GM23338 (cell line): ENCODE measurements around the gene ARHGEF28. TPM values are rescaled to one million over a fixed set of nuclear protein-coding genes. Genes with fewer than 3 reads are reported as not detected.

Experiments
- ATAC-seq: fragments of 200-7000 bp; cut with Tn5 transposase; 3 replicates; pipeline ENCODE4 v1.9.1; 2020
- DNase-seq: peaks from one replicate; pipeline ENCODE4 v3.0.0-alpha.2; 2015; ENCODE audit warnings: low spot score
- H2AFZ ChIP-seq: fragments of 200-600 bp; sonication (generic); 2 replicates; pipeline ENCODE4 v1.8.0; 2016; ENCODE audit warnings: antibody characterized with exemption, mild to moderate bottlenecking, moderate library complexity
- H3F3A ChIP-seq: fragments of 200-600 bp; sonication (generic); replicated peaks from 2 replicates; pipeline ENCODE4 v1.8.0; 2017; ENCODE audit warnings: antibody characterized with exemption, mixed run types, low read depth
- H3K27ac ChIP-seq: fragments of 200-600 bp; sonication (generic); 2 replicates; pipeline ENCODE4 v1.6.1; 2016; ENCODE audit warnings: low read depth
- H3K27me3 ChIP-seq: fragments of 200-600 bp; sonication (generic); 2 replicates; pipeline ENCODE4 v1.8.0; 2016; ENCODE audit warnings: mild to moderate bottlenecking, mixed run types, moderate library complexity; ENCODE audit not compliant: insufficient read depth
- H3K36me3 ChIP-seq: fragments of 200-600 bp; sonication (generic); 2 replicates; pipeline ENCODE4 v1.8.0; 2016; ENCODE audit warnings: mild to moderate bottlenecking; ENCODE audit not compliant: insufficient read depth
- H3K4me1 ChIP-seq: fragments of 200-600 bp; sonication (generic); 2 replicates; pipeline ENCODE4 v1.8.0; 2016; ENCODE audit warnings: mild to moderate bottlenecking, moderate library complexity; ENCODE audit not compliant: insufficient read depth
- H3K4me2 ChIP-seq: fragments of 200-600 bp; sonication (generic); 2 replicates; pipeline ENCODE4 v1.7.1; 2017; ENCODE audit warnings: mixed run types
- H3K4me3 ChIP-seq: fragments of 200-600 bp; sonication (generic); 2 replicates; pipeline ENCODE4 v1.6.1; 2016; ENCODE audit warnings: mixed run types
- H3K79me2 ChIP-seq: fragments of 200-600 bp; sonication (generic); replicated peaks from 2 replicates; pipeline ENCODE4 v1.8.0; 2017; ENCODE audit warnings: mild to moderate bottlenecking; ENCODE audit not compliant: insufficient read depth
- H3K9me2 ChIP-seq: fragments of 200-600 bp; sonication (generic); 2 replicates; pipeline ENCODE4 v1.8.0; 2017; ENCODE audit not compliant: insufficient read depth
- H4K20me1 ChIP-seq: fragments of 200-600 bp; sonication (generic); replicated peaks from 2 replicates; pipeline ENCODE4 v1.8.0; 2017; ENCODE audit warnings: mild to moderate bottlenecking; ENCODE audit not compliant: insufficient read depth
- H3K27ac Mint-ChIP-seq: 2 replicates; pipeline ENCODE4 v1.8.0; 2020; ENCODE audit warnings: inconsistent platforms, mild to moderate bottlenecking, moderate library complexity, mixed read lengths
- H3K27me3 Mint-ChIP-seq: 3 replicates; pipeline ENCODE4 v1.8.0; 2022; ENCODE audit warnings: low read depth, mild to moderate bottlenecking, moderate library complexity, mixed read lengths, inconsistent platforms; ENCODE audit not compliant: insufficient read depth, poor library complexity
- H3K36me3 Mint-ChIP-seq: 3 replicates; pipeline ENCODE4 v1.8.0; 2021; ENCODE audit warnings: low read depth, mild to moderate bottlenecking, inconsistent platforms, moderate library complexity, mixed read lengths
- H3K4me1 Mint-ChIP-seq: 3 replicates; pipeline ENCODE4 v1.8.0; 2020; ENCODE audit warnings: mild to moderate bottlenecking, inconsistent platforms, mixed read lengths
- H3K4me3 Mint-ChIP-seq: 3 replicates; pipeline ENCODE4 v1.8.0; 2021; ENCODE audit warnings: moderate library complexity, mild to moderate bottlenecking, inconsistent platforms, mixed read lengths
- H3K9me3 Mint-ChIP-seq: 3 replicates; pipeline ENCODE4 v1.8.0; 2020; ENCODE audit warnings: moderate library complexity, mild to moderate bottlenecking, inconsistent platforms, mixed read lengths
- EZH2phosphoT487 ChIP-seq: fragments of 200-600 bp; sonication (generic); IDR thresholded peaks from one replicate; pipeline ENCODE4 v1.8.1; 2018; ENCODE audit warnings: antibody characterized with exemption; ENCODE audit not compliant: unreplicated experiment
- NANOG ChIP-seq: IDR thresholded peaks from 2 replicates; pipeline ENCODE4 v1.6.1; 2016; ENCODE audit warnings: antibody characterized with exemption, borderline replicate concordance
- POLR2AphosphoS5 ChIP-seq: IDR thresholded peaks from 2 replicates; pipeline ENCODE4 v1.6.1; 2016; ENCODE audit warnings: antibody characterized with exemption, low read depth
- polyA plus RNA-seq: library from polyadenylated mRNA; unstranded; fragments of >200 nt; fragmentation: Nextera tagmentation; extraction: Ambion mirVana; gene quantifications from 2 replicates; pipeline ENCODE4 v1.2.1, GENCODE V29; 2016
- total RNA-seq: library from RNA; depleted of rRNA; stranded (reverse); fragments of >200 nt; shearing (Covaris generic); gene quantifications from 2 replicates; pipeline ENCODE4 v1.2.3, GENCODE V29; 2014
- TF ChIP-seq, protein P1 (sequence below): fragments of 250-450 bp; sonication (Bioruptor Pico); IDR thresholded peaks from 2 replicates; pipeline ENCODE4 v1.5.0; 2020; ENCODE audit warnings: mild to moderate bottlenecking, moderate library complexity

The ARHGEF28 gene
- total and polyA plus RNA-seq, 2 experiments from 2014 or later = 0.39 to 1.0 TPM

DNA sequence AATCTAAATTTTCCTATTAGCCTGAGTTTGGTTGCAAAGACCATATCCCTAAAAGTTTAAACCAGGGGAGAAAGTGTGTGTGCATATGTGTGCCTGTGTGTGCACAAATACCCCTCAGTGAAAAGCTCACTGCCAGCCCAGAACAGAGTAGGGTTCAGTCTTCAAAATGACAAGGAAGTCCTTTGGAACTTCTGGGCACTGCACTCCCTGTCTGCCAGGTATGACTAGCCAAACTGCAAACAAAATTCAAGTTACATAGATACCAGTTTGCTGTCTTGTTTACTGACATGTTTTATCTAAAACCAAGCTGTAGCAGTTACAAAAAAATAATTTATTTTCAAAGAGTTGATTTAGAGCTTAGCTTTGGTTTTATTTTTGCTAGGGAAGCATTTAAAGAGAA, 100.1 kb downstream of the ARHGEF28 start:
- Histone ChIP-seq H3K27ac (no peak overlapping the region), H3K79me2 (no peaks in the 10 kb centered on the region), H2AFZ (no peak overlapping the region), H3F3A (no peaks in the 10 kb centered on the region), H4K20me1 (no peaks in the 10 kb centered on the region), H3K4me3 (no peak overlapping the region), H3K27me3 (no peaks in the 10 kb centered on the region), H3K4me2 (no peak overlapping the region), H3K4me1 (no peaks in the 10 kb centered on the region), H3K9me2 (0 out of 2 replicates have a peak, but pooled peaks cover 1% of the 10 kb centered on the region), H3K36me3 (no peaks in the 10 kb centered on the region)
- ATAC-seq = no peak
- Mint-ChIP-seq H3K4me1 (no peaks in the 10 kb centered on the region; the same call in 2 of the 3 replicates), H3K27ac (no peak overlapping the region), H3K27me3 (peaks cover under 1% of the 10 kb centered on the region), H3K9me3 (no peaks in the 10 kb centered on the region), H3K4me3 (no peak overlapping the region), H3K36me3 (no peaks in the 10 kb centered on the region)
- no peak for DNase-seq
- TF ChIP-seq, protein P1, sequence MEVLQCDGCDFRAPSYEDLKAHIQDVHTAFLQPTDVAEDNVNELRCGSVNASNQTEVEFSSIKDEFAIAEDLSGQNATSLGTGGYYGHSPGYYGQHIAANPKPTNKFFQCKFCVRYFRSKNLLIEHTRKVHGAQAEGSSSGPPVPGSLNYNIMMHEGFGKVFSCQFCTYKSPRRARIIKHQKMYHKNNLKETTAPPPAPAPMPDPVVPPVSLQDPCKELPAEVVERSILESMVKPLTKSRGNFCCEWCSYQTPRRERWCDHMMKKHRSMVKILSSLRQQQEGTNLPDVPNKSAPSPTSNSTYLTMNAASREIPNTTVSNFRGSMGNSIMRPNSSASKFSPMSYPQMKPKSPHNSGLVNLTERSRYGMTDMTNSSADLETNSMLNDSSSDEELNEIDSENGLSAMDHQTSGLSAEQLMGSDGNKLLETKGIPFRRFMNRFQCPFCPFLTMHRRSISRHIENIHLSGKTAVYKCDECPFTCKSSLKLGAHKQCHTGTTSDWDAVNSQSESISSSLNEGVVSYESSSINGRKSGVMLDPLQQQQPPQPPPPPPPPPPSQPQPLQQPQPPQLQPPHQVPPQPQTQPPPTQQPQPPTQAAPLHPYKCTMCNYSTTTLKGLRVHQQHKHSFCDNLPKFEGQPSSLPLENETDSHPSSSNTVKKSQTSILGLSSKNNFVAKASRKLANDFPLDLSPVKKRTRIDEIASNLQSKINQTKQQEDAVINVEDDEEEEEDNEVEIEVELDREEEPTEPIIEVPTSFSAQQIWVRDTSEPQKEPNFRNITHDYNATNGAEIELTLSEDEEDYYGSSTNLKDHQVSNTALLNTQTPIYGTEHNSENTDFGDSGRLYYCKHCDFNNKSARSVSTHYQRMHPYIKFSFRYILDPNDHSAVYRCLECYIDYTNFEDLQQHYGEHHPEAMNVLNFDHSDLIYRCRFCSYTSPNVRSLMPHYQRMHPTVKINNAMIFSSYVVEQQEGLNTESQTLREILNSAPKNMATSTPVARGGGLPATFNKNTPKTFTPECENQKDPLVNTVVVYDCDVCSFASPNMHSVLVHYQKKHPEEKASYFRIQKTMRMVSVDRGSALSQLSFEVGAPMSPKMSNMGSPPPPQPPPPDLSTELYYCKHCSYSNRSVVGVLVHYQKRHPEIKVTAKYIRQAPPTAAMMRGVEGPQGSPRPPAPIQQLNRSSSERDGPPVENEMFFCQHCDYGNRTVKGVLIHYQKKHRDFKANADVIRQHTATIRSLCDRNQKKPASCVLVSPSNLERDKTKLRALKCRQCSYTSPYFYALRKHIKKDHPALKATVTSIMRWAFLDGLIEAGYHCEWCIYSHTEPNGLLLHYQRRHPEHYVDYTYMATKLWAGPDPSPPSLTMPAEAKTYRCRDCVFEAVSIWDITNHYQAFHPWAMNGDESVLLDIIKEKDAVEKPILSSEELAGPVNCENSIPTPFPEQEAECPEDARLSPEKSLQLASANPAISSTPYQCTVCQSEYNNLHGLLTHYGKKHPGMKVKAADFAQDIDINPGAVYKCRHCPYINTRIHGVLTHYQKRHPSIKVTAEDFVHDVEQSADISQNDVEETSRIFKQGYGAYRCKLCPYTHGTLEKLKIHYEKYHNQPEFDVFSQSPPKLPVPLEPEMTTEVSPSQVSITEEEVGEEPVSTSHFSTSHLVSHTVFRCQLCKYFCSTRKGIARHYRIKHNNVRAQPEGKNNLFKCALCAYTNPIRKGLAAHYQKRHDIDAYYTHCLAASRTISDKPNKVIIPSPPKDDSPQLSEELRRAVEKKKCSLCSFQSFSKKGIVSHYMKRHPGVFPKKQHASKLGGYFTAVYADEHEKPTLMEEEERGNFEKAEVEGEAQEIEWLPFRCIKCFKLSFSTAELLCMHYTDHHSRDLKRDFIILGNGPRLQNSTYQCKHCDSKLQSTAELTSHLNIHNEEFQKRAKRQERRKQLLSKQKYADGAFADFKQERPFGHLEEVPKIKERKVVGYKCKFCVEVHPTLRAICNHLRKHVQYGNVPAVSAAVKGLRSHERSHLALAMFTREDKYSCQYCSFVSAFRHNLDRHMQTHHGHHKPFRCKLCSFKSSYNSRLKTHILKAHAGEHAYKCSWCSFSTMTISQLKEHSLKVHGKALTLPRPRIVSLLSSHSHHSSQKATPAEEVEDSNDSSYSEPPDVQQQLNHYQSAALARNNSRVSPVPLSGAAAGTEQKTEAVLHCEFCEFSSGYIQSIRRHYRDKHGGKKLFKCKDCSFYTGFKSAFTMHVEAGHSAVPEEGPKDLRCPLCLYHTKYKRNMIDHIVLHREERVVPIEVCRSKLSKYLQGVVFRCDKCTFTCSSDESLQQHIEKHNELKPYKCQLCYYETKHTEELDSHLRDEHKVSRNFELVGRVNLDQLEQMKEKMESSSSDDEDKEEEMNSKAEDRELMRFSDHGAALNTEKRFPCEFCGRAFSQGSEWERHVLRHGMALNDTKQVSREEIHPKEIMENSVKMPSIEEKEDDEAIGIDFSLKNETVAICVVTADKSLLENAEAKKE (CRISPR knock-in tag) = no peak
- TF ChIP-seq POLR2AphosphoS5 = no peak

DNA sequence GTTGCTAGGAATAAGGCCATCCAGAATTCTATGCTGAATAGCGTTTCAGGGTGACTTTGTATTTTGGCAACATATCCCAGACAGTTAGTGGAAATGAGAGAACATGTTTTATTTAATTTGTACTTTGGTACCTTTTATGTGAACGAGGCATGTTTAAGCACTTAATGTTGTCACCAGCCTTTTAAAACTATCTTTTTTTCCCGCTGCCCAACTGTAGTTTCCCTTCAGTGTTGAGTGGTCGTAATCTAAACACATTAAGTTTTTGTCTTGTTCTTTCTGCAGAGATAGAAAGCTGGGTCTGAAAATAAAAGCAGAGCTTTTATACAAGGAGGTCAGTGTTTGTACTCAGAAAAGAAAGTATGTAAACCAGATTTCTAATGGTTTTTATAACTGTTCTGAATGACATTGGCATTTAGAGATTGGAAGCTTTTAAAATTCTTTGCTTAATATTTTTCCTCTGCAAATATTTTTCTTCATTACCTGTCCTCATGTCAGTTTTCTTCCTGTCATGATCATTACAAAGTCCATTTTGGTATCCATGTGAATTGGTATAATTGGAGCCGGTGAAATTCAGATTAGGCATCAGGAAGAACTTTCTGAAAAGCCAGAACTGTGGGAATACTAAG, 100.7 kb downstream of the ARHGEF28 start:
- no peak overlapping the region for H2AFZ ChIP-seq
- H3K4me3 ChIP-seq = no peak overlapping the region
- Mint-ChIP-seq H3K4me3 (no peak overlapping the region), H3K36me3 (no peaks in the 10 kb centered on the region), H3K4me1 (no peaks in the 10 kb centered on the region), H3K9me3 (no peaks in the 10 kb centered on the region), H3K27me3 (no peaks in the 10 kb centered on the region), H3K27ac (no peak overlapping the region)
- H3K27me3 ChIP-seq = no peaks in the 10 kb centered on the region
- no peaks in the 10 kb centered on the region for H3K9me2 ChIP-seq
- no peaks in the 10 kb centered on the region for H3K36me3 ChIP-seq
- DNase-seq = no peak
- ATAC-seq = no peak
- no peaks in the 10 kb centered on the region for H3F3A ChIP-seq
- no peak overlapping the region for H3K4me2 ChIP-seq
- H3K4me1 ChIP-seq = no peaks in the 10 kb centered on the region
- H4K20me1 ChIP-seq = no peaks in the 10 kb centered on the region
- TF ChIP-seq EZH2phosphoT487 = no peak
- no peak for TF ChIP-seq NANOG
- no peaks in the 10 kb centered on the region for H3K79me2 ChIP-seq
- no peak overlapping the region for H3K27ac ChIP-seq
